IMR-90 (cell line): ENCODE measurements around the gene UCHL5. TPM values are rescaled to one million over a fixed set of nuclear protein-coding genes. Genes with fewer than 3 reads are reported as not detected.
"Not testable (repeated sequence)": the region's sequence is repeated elsewhere in the genome, so short reads cannot be mapped to it uniquely, and the experiment has no call there.

Experiments used
- ATAC-seq: fragments of 200-7000 bp; cut with Tn5 transposase; 2 replicates; pipeline ENCODE4 v1.9.1; 2020; ENCODE audit warnings: low read depth, mild to moderate bottlenecking, moderate library complexity
- BruUV-seq: library from RNA; stranded (reverse); fragments of 400-500 nt; replicated peaks from 2 replicates; lab custom pipeline; 2021; lab: Mats Ljungman, UMichigan
- CTCF ChIA-PET: fragments of 300-600 bp; formaldehyde crosslinking; extraction: SDS; loops from one replicate; lab custom pipeline; 2021; ENCODE audit warnings: antibody characterized with exemption; lab: Yijun Ruan, JAX
- POLR2A ChIA-PET: fragments of 300-600 bp; sonication (Branson Sonifier 250); formaldehyde crosslinking; loops from one replicate; lab custom pipeline; 2022; ENCODE audit warnings: antibody characterized with exemption; ENCODE audit not compliant: unreplicated experiment; lab: Charles Lee
- DNase-seq: peaks from one replicate; pipeline ENCODE4 v3.0.0; 2013
- H2AFZ ChIP-seq: replicated peaks from 2 replicates; pipeline ENCODE3; 2013; ENCODE audit warnings: low read length, mild to moderate bottlenecking; ENCODE audit not compliant: poor library complexity
- H2AK5ac ChIP-seq: 2 replicates; pipeline ENCODE4 v1.6.1; 2013; ENCODE audit warnings: low read depth, low read length, inconsistent platforms
- H2AK9ac ChIP-seq: replicated peaks from 2 replicates; pipeline ENCODE3; 2013; ENCODE audit warnings: mild to moderate bottlenecking, low read depth, low read length, moderate library complexity; ENCODE audit not compliant: poor library complexity
- H2BK120ac ChIP-seq: 2 replicates; pipeline ENCODE4 v1.6.1; 2013; ENCODE audit warnings: low read depth, low read length, inconsistent platforms
- H2BK15ac ChIP-seq: 3 replicates; pipeline ENCODE4 v1.6.1; 2013; ENCODE audit warnings: low read depth, low read length, inconsistent platforms
- H2BK20ac ChIP-seq: 2 replicates; pipeline ENCODE4 v1.6.1; 2013; ENCODE audit warnings: low read depth, mild to moderate bottlenecking, inconsistent platforms, low read length, moderate library complexity
- H2BK5ac ChIP-seq: 2 replicates; pipeline ENCODE4 v1.6.1; 2013; ENCODE audit warnings: mild to moderate bottlenecking, low read depth, low read length, inconsistent platforms; ENCODE audit not compliant: poor library complexity, severe bottlenecking
- H3K14ac ChIP-seq: replicated peaks from 2 replicates; pipeline ENCODE4 v1.6.1; 2013; ENCODE audit warnings: low read depth, low read length, inconsistent platforms
- H3K18ac ChIP-seq: 2 replicates; pipeline ENCODE4 v1.6.1; 2013; ENCODE audit warnings: low read depth, low read length, control low read depth
- H3K23ac ChIP-seq: 2 replicates; pipeline ENCODE4 v1.6.1; 2013; ENCODE audit warnings: low read depth, low read length, inconsistent platforms
- H3K27ac ChIP-seq: 2 replicates; pipeline ENCODE4 v1.5.1; 2013; ENCODE audit warnings: mild to moderate bottlenecking, control low read depth, low read length; ENCODE audit not compliant: insufficient read depth
- H3K27me3 ChIP-seq: 2 replicates; pipeline ENCODE4 v1.6.1; 2013; ENCODE audit warnings: low read length; ENCODE audit not compliant: control insufficient read depth, insufficient read depth
- H3K36me3 ChIP-seq: 2 replicates; pipeline ENCODE4 v1.6.1; 2013; ENCODE audit warnings: low read length, mixed read lengths; ENCODE audit not compliant: control insufficient read depth, insufficient read depth
- H3K4ac ChIP-seq: 2 replicates; pipeline ENCODE4 v1.6.1; 2013; ENCODE audit warnings: low read depth, low read length, inconsistent platforms
- H3K4me1 ChIP-seq: 2 replicates; pipeline ENCODE4 v1.6.1; 2013; ENCODE audit warnings: low read length, mixed read lengths; ENCODE audit not compliant: control insufficient read depth, insufficient read depth
- H3K4me2 ChIP-seq: 2 replicates; pipeline ENCODE4 v1.6.1; 2013; ENCODE audit warnings: low read depth, mild to moderate bottlenecking, control low read depth, low read length, moderate library complexity
- H3K4me3 ChIP-seq: 2 replicates; pipeline ENCODE4 v1.5.1; 2013; ENCODE audit warnings: low read depth, mild to moderate bottlenecking, control low read depth, low read length, moderate library complexity; ENCODE audit not compliant: insufficient read depth
- H3K56ac ChIP-seq: 2 replicates; pipeline ENCODE4 v1.6.1; 2013; ENCODE audit warnings: low read length, inconsistent platforms; ENCODE audit not compliant: insufficient read depth; ENCODE audit errors: extremely low read depth
- H3K79me1 ChIP-seq, 2 experiments: 2 replicates each; pipeline ENCODE4 v1.6.1; 2013; ENCODE audit warnings: low read length in 2 of 2, inconsistent platforms in 1 of 2, low read depth in 1 of 2
- H3K9ac ChIP-seq: 2 replicates; pipeline ENCODE4 v1.6.1; 2013; ENCODE audit warnings: low read depth, low read length, control low read depth
- H3K9me1 ChIP-seq: 2 replicates; pipeline ENCODE4 v1.6.1; 2013; ENCODE audit warnings: low read length, inconsistent platforms; ENCODE audit not compliant: insufficient read depth
- H3K9me3 ChIP-seq: 2 replicates; pipeline ENCODE4 v1.6.1; 2013; ENCODE audit warnings: low read length; ENCODE audit not compliant: control insufficient read depth, insufficient read depth
- H4K20me1 ChIP-seq: 2 replicates; pipeline ENCODE4 v1.6.1; 2013; ENCODE audit warnings: low read length, inconsistent platforms; ENCODE audit not compliant: insufficient read depth
- H4K5ac ChIP-seq: 2 replicates; pipeline ENCODE4 v1.6.1; 2013; ENCODE audit warnings: mild to moderate bottlenecking, low read depth, low read length, control low read depth
- H4K8ac ChIP-seq, 2 experiments: 2 replicates each; pipeline ENCODE4 v1.6.1; 2013; ENCODE audit warnings: low read depth in 2 of 2, low read length in 2 of 2, control low read depth in 1 of 2, inconsistent platforms in 1 of 2
- H4K91ac ChIP-seq: 2 replicates; pipeline ENCODE4 v1.6.1; 2013; ENCODE audit warnings: low read depth, low read length, inconsistent platforms; ENCODE audit not compliant: insufficient read depth
- MAFK ChIP-seq: IDR thresholded peaks from 2 replicates; pipeline ENCODE4 v1.6.1; 2012; ENCODE audit warnings: low read depth, low read length, improper control_type of control experiment
- MAZ ChIP-seq: IDR thresholded peaks from 2 replicates; pipeline ENCODE4 v1.6.1; 2012; ENCODE audit warnings: low read depth, mild to moderate bottlenecking, low read length, improper control_type of control experiment, moderate library complexity, borderline replicate concordance
- RCOR1 ChIP-seq: IDR thresholded peaks from 2 replicates; pipeline ENCODE4 v1.6.1; 2012; ENCODE audit warnings: mild to moderate bottlenecking, low read length, improper control_type of control experiment; ENCODE audit not compliant: insufficient replicate concordance
- WGBS, 2 experiments: methylation state at CpG; one replicate each; pipeline versions ENCODE4 v1.1.5 to v1.1.7; 2013; ENCODE audit warnings: missing lambda C conversion rate in 2 of 2; ENCODE audit not compliant: insufficient read length in 1 of 2; ENCODE audit errors: extremely low coverage in 2 of 2; 5-methylcytosine and 5-hydroxymethylcytosine counted together
- dilution Hi-C: fragments of 300-500 bp; cut with HindIII; formaldehyde crosslinking; loops from one replicate; pipeline ENCODE4 v1.14.3; 2018; ENCODE audit warnings: low sequenced_read_pairs; ENCODE audit not compliant: unreplicated experiment
- in situ Hi-C: fragments of 300-500 bp; cut with MboI; formaldehyde crosslinking; loops from 3 replicates; pipeline ENCODE4 v1.14.3; 2019; ENCODE audit warnings: low sequenced_read_pairs, inconsistent platforms, mixed read lengths
- intact Hi-C: fragments of 100-400 bp; cut with micrococcal nuclease; formaldehyde crosslinking; loops from 2 replicates; pipeline ENCODE4 v1.10.0; 2022
- polyA plus RNA-seq, 3 experiments: library from polyadenylated mRNA; depleted of rRNA; stranded (reverse); fragments of >200 nt; gene quantifications; 2 replicates each; pipeline ENCODE4 v1.2.3, GENCODE V29; 2012; ENCODE audit warnings: low replicate concordance in 1 of 3
- total RNA-seq: library from RNA; depleted of rRNA; stranded (reverse); fragments of >200 nt; gene quantifications from 2 replicates; pipeline ENCODE4 v1.2.3, GENCODE V29; 2012
- TF ChIP-seq, protein P1 (sequence below): fragments of 150-350 bp; IDR thresholded peaks from 2 replicates; pipeline ENCODE4 v1.6.1; 2017; ENCODE audit warnings: mild to moderate bottlenecking, antibody characterized with exemption, low read length, low read depth

UCHL5 gene
- total and polyA plus RNA-seq, 2 of the 4 experiments (the other 2 are of a cell fraction) = 12.9 to 18.4 TPM

DNA sequence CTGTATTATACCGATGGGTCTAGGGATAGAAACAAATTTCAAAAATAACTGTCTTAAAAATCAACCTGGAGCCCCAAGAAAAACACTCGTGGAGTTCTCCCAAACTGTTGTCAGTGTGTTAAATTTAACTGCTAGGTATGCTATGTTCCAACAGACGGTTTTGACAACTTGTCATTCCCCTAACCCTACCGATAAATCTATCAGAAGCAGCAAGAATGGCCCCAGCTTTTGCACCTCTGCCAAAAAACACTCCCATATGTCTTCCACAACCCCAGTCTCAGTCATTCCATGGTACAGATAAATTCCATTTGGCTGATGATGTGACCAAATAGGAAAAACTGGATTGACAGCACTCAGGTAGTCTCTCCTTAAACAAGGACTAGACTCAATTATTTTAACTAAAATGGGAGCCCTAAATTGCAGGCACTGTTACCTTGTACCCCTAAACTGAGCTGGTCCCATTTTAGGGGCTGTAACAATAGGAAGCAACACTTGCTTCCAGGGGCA, 4.9 kb downstream of the UCHL5 start:
- dilution Hi-C loops = no loop called here
- Histone ChIP-seq H3K27ac (no peak overlapping the region), H3K36me3 (peaks cover 6% of the 10 kb centered on the region), H3K23ac (no peak overlapping the region), H3K9ac (no peak overlapping the region), H2BK120ac (no peak overlapping the region), H3K4me3 (no peak overlapping the region), H3K4me1 (no peaks in the 10 kb centered on the region), H3K14ac (no peak overlapping the region), H4K5ac (no peak overlapping the region), H2BK15ac (no peak overlapping the region), H4K91ac (no peak overlapping the region), H2AFZ (no peak overlapping the region), H2AK5ac (no peak overlapping the region), H3K27me3 (no peaks in the 10 kb centered on the region), H2BK5ac (no peak overlapping the region), H3K56ac (no peak overlapping the region), H3K9me1 (peaks cover 6% of the 10 kb centered on the region), H3K4me2 (no peak overlapping the region), H3K9me3 (no peaks in the 10 kb centered on the region), H3K4ac (no peak overlapping the region), H2BK20ac (no peak overlapping the region), H3K79me1 (peaks cover 15 to 55% of the 10 kb centered on the region in 2 experiments), H4K8ac (no peak overlapping the region), H3K18ac (no peak overlapping the region), H4K20me1 (no peaks in the 10 kb centered on the region), H2AK9ac (no peak overlapping the region)
- no peak for TF ChIP-seq MAZ
- TF ChIP-seq MAFK = no peak
- TF ChIP-seq, protein P1, sequence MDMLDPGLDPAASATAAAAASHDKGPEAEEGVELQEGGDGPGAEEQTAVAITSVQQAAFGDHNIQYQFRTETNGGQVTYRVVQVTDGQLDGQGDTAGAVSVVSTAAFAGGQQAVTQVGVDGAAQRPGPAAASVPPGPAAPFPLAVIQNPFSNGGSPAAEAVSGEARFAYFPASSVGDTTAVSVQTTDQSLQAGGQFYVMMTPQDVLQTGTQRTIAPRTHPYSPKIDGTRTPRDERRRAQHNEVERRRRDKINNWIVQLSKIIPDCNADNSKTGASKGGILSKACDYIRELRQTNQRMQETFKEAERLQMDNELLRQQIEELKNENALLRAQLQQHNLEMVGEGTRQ = no peak
- no peak for TF ChIP-seq RCOR1
- ChIA-PET POLR2A (no interaction called here), CTCF (no interaction called here)
- DNase-seq (no peak), ATAC-seq (no peak)
- in situ Hi-C loops = no loop called here
- intact Hi-C loops = no loop called here
- no TSS peak for BruUV-seq
- WGBS, 2 experiments = 100% methylated on average over 1 of the region's 4 CpGs; no CpG with 5 or more reads in 1 of the 2 experiments

DNA sequence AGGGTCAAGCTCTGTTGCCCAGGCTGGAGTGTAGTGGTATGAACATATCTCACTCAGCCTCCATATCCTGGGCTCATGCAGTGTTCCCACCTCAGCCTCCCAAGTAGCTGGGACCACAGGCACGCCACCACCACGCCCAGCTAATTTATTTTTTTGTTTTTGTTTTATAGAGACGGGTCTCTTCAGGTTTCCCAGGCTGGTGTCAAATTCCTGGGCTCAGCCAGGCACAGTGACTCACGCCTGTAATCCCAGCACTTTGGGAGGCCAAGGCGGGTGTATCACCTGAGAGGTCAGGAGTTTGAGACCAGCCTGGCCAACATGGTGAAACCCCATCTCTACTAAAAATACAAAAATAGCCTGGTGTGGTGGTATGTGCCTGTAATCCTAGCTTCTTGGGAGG, 10.2 kb downstream of the UCHL5 start:
- intact Hi-C loops, H3K9me1 ChIP-seq, CTCF ChIA-PET, H3K14ac ChIP-seq, H2AK9ac ChIP-seq, ATAC-seq, H2AK5ac ChIP-seq, H4K91ac ChIP-seq, H2BK5ac ChIP-seq, H3K9me3 ChIP-seq, H4K8ac ChIP-seq, in situ Hi-C loops, H4K20me1 ChIP-seq, BruUV-seq, H2BK20ac ChIP-seq, H2AFZ ChIP-seq, H3K4ac ChIP-seq, H3K9ac ChIP-seq, POLR2A ChIA-PET, H3K4me1 ChIP-seq, dilution Hi-C loops, H2BK120ac ChIP-seq, H2BK15ac ChIP-seq, H3K27me3 ChIP-seq, H4K5ac ChIP-seq, DNase-seq, H3K56ac ChIP-seq, H3K4me3 ChIP-seq, H3K4me2 ChIP-seq, H3K23ac ChIP-seq, H3K18ac ChIP-seq: not testable (repeated sequence)
- Histone ChIP-seq H3K27ac (peak overlapping the region; percentile 52; the same call in 1 of the 2 replicates), H3K36me3 (peaks cover 17% of the 10 kb centered on the region), H3K79me1 (peaks cover 11 to 29% of the 10 kb centered on the region in 2 experiments; a peak in 3 of 4 replicates)
- no CpG with 5 or more reads among the region's 5 CpGs for WGBS, 2 experiments
